ENCODE data around the gene BPGM.

The BPGM gene

DNA sequence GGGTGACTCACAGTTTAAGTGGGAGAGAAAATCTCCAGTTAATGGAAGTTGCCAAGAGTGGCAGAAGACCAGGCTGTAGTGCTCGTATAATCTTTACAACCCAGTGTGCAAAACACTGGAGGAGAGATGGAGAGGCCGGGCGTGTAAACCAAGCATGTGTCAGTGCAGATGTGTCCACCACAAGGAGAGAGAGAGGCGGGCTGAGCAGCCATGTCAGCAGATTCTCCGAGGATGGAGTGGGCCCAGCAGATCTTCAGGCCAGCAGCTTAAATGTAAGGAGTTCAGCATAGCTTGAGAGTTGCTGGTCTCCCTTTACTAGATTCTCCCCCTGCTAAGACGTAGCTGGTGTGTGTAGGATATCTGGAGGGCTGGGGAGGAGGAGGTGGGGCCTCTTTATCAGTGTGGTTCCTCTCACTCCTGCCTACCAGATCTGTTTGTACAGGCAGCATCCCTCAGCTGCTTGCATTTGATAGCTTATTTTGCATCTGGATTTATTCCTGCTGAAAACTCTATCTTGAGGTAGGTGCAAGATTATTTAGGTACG lies 13.7 kb downstream of the BPGM start:
- TF ChIP-seq, protein P1, sequence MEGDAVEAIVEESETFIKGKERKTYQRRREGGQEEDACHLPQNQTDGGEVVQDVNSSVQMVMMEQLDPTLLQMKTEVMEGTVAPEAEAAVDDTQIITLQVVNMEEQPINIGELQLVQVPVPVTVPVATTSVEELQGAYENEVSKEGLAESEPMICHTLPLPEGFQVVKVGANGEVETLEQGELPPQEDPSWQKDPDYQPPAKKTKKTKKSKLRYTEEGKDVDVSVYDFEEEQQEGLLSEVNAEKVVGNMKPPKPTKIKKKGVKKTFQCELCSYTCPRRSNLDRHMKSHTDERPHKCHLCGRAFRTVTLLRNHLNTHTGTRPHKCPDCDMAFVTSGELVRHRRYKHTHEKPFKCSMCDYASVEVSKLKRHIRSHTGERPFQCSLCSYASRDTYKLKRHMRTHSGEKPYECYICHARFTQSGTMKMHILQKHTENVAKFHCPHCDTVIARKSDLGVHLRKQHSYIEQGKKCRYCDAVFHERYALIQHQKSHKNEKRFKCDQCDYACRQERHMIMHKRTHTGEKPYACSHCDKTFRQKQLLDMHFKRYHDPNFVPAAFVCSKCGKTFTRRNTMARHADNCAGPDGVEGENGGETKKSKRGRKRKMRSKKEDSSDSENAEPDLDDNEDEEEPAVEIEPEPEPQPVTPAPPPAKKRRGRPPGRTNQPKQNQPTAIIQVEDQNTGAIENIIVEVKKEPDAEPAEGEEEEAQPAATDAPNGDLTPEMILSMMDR (IDR thresholded peaks at IDR 0.05), result no peak

DNA sequence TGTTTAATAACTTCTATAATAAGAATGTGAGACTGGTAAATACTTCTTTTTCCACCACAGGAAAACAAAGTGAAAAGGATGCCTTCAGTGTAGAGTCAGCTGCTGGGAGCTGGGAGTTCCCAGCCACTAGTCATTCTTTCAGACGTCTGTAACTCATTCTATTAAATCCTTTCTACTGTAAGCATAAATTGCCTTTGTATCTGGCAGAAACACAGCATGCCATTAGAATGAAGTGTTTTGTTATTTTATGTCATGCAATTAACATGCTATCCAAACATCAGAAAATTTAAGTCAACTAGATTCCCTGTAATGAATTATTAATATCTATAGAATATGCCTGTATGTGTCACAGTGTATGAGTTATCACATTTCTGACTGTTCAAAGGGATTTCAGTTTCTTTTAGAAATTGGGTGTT lies 14.3 kb downstream of the BPGM start:
- TF ChIP-seq, protein P1 (IDR thresholded peaks at IDR 0.05), result no peak

DNA sequence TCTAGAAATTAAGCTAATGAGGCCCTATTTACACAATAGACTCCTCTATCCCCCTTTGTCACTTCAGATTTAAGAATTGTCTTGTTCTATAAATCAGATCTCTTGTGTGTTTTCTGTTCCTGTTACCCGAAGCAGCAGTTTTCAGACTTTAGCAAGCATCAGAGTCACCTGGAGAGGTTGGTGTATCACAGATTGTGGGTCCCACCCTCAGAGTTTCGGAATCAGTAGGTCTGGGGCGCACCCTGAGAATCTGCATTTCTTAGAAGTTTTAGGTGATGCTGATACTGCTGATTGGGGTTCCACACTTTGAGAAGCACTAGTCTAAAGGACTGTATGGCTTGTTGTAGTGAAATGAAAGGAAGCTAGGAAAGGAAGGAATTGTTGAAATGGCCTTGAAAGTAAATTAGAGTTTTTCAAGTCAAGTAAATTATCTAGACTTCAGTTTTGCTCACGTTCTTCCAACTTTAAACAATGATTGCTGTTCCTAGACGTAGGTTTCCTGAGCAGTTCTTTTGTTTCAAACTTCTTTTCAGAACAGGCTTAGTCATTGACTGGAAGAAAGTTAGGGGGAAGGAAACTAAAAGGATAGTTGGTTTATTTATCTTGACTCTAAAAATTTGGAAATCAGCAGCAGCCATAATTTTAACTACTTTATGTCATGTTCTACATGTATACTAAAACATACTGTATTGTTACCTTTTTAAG lies 15.7 kb downstream of the BPGM start:
- TF ChIP-seq, protein P1 (IDR thresholded peaks at IDR 0.05), result no peak

DNA sequence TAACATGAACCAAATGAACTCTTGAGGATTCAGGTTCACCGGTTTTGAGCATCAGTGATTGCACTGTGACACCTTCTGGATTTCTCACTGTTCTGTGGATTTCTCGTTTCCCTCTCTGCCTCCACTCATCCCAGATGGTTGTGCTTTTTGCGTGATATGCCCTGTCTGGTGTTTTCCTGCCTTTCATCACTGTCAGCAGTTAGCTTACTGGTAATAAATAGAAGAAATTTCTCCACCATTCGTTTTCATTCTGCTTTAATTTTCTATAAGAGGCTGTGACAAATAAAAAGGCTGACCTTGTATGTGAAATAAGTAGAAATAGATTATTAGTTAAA lies 16.2 kb downstream of the BPGM start:
- TF ChIP-seq, protein P1 (IDR thresholded peaks at IDR 0.05), result no peak

DNA sequence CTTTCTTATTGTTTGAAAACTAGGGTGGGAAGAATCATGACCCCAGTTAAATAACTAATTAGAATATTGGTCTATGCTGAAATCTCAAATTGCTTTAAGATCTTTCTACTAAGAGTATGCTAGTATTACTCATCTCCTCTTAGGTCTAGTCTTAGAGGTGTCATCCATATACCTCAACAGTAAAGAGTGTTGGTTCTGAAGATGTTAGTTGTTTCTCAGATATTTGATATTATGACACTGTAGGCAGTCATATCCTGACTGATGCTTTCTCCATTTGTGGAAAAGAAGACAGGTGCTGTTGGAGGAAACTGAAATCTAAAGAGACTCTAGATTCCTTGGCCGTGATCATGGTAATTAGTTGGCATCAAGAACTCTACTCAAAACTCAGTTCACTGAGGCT lies 21.2 kb downstream of the BPGM start:
- TF ChIP-seq, protein P1 (IDR thresholded peaks at IDR 0.05), result no peak

DNA sequence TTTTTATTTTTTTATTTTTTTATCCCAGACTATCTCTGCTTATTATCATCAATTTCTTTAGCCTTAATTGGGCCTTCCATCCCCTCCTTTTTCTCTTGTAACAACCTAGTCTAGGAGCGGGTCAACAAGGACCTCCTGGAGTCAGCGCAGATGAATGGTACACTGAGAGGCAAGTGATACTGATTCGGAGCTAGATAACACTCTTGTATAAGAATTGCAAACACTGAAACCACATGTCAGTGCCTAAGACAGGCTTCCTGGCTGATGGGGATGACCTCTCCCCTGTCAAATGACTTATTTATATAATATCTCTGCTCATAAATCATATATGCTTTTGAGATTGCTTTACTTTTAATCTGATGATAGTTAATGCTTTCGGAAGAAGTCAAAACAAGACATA lies 22.7 kb downstream of the BPGM start:
- TF ChIP-seq, protein P1 (IDR thresholded peaks at IDR 0.05), result no peak

DNA sequence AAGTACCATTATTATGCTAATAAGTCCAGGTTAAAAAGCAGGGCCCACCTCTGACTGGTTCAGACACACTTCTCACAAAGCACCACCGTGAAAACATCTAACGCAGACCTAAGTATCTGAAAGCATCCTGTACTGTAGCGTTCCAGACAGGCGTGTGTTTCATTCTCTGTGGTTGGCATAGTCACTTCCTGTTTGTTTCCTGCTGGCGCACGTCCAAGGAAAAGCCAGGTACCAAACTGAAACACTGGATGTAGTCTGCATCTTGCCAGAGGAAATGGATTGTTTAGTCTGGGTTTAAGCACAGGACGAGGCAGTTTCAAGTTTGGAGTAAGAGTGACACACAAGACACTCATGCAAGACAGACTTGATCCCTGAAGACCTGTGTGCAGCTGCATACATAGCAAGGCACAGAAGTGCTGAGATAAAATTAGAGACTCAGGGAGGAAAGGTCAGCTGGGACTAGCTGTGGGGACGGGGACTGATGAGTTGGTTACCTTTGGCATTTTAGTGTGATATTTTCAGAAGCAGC lies 23.3 kb downstream of the BPGM start:
- TF ChIP-seq, protein P1 (IDR thresholded peaks at IDR 0.05), result no peak

All from LNCAP (cell line).